Prostate gland (tissue), 2 donors: Measurements from ENCODE around the gene FBLN5. TPM values are rescaled to one million over a fixed set of nuclear protein-coding genes. Genes with fewer than 3 reads are reported as not detected.

Experiments used
- DNase-seq: peaks from one replicate; pipeline ENCODE4 v3.0.0-alpha.2; 2019; ENCODE audit warnings: low spot score
- H3K27ac ChIP-seq, 2 donors: fragments of 200-600 bp; sonication (generic); 2 replicates each; pipeline ENCODE4 v1.5.1; 2017 to 2019
- H3K27me3 ChIP-seq: fragments of 200-600 bp; sonication (generic); replicated peaks from 2 replicates; pipeline ENCODE4 v1.5.1; 2019; ENCODE audit not compliant: insufficient read depth
- H3K36me3 ChIP-seq, 2 donors: fragments of 200-600 bp; sonication (generic); 1 replicate in 1 of 2; 2 replicates in 1 of 2; pipeline versions ENCODE4 v1.5.1 to v1.8.1; 2017 to 2019
- H3K4me1 ChIP-seq: fragments of 200-600 bp; sonication (generic); replicated peaks from 2 replicates; pipeline ENCODE4 v1.5.1; 2019
- H3K4me3 ChIP-seq, 2 donors: fragments of 200-600 bp; sonication (generic); 2 replicates each; pipeline ENCODE4 v1.5.1; 2017 to 2019
- H3K9me3 ChIP-seq: fragments of 200-600 bp; sonication (generic); 2 replicates; pipeline ENCODE4 v1.5.1; 2017
- POLR2A ChIP-seq: fragments of 450-650 bp; IDR thresholded peaks from one replicate; pipeline ENCODE4 v1.6.1; 2016; ENCODE audit warnings: antibody characterized with exemption, mild to moderate bottlenecking
- POLR2AphosphoS5 ChIP-seq: sonication (generic); formaldehyde crosslinking; IDR thresholded peaks from one replicate; pipeline ENCODE4 v1.6.1; 2017; ENCODE audit warnings: antibody characterized with exemption
- WGBS: methylation state at CpG from one replicate; pipeline ENCODE4 v1.1.5; 2018; 5-methylcytosine and 5-hydroxymethylcytosine counted together
- intact Hi-C: fragments of 100-400 bp; cut with DNase I; formaldehyde crosslinking; loops from one replicate; pipeline ENCODE4 v1.14.2; 2022
- total RNA-seq, 2 donors: library from RNA; depleted of rRNA; stranded (reverse); fragments of >200 nt; gene quantifications; one replicate each; pipeline ENCODE4 v1.1.0, GENCODE V29; 2016
- TF ChIP-seq, protein P1 (sequence below), 4 experiments: fragments of 200-600 bp in 2 of 4; fragments of 450-650 bp in 2 of 4; sonication (generic) in 2 of 4; IDR thresholded peaks; 1 replicate in 3 of 4; 2 replicates in 1 of 4; pipeline ENCODE4 v1.5.1; 2016 to 2019; ENCODE audit warnings: antibody characterized with exemption in 4 of 4, mild to moderate bottlenecking in 2 of 4, moderate library complexity in 2 of 4

The FBLN5 gene
- total RNA-seq, 2 donors from 2014 or later: 12.5 to 125 TPM

DNA sequence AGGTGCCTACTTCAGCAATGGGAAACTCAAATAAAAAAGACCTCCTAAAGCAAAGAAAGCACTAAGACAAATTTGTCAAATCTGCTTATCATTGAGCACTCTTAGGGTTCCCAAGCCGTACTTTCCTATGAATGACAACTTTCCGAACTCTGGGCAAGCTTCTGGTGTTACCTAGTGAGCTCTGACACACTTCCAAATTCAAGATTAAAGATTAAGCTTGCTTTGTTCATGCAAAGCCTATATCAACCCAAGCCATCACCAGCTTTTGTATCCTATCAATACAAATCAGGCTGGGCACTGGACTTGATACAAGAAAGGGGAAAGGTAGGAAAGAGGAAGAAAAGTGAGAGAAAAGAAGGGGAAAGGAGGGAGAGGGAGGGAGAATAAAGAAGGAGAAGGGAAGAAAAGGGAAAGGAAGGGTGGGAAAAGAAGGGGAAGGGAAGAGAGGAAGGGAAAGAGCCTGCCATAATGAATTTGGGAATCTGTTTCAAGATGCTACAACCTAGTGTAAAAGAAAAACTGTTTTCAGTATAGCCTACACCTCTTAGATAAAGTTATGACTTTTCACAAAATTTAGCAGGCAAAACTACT, 23.8 kb upstream of the FBLN5 start:
- WGBS: 92% methylated on average over 2 of the region's 2 CpGs
- peaks cover 0 to 2% of the 10 kb centered on the region in 2 donors for H3K36me3 ChIP-seq

DNA sequence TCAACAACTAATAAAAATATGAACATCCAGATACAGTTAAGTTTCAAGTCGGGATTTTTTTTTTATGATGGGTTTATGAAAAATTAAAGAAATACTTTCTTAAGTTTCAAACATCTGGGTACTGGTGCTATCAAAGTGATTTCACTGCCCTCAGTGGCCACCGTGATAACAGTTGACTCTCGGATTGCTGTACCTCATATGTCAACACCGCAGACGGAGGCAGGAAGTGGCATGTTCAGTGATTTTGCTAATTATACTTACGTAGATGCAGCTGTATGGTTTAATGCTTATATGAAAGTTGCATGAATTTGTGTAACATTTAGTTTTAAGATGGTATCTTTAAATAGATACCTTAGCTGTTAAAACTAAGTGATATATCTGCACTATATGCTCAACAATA, 20.8 kb upstream of the FBLN5 start:
- Histone ChIP-seq H3K27ac (no peak overlapping the region), H3K4me1 (no peaks in the 10 kb centered on the region), H3K4me3 (no peak overlapping the region), H3K9me3 (no peaks in the 10 kb centered on the region), H3K27me3 (no peaks in the 10 kb centered on the region), H3K36me3 (peaks cover 0 to 2% of the 10 kb centered on the region in 2 donors)
- WGBS: 80% methylated on average over 6 of the region's 6 CpGs
- intact Hi-C loops: no loop called here
- TF ChIP-seq POLR2AphosphoS5 (no peak), POLR2A (no peak)
- TF ChIP-seq, protein P1, sequence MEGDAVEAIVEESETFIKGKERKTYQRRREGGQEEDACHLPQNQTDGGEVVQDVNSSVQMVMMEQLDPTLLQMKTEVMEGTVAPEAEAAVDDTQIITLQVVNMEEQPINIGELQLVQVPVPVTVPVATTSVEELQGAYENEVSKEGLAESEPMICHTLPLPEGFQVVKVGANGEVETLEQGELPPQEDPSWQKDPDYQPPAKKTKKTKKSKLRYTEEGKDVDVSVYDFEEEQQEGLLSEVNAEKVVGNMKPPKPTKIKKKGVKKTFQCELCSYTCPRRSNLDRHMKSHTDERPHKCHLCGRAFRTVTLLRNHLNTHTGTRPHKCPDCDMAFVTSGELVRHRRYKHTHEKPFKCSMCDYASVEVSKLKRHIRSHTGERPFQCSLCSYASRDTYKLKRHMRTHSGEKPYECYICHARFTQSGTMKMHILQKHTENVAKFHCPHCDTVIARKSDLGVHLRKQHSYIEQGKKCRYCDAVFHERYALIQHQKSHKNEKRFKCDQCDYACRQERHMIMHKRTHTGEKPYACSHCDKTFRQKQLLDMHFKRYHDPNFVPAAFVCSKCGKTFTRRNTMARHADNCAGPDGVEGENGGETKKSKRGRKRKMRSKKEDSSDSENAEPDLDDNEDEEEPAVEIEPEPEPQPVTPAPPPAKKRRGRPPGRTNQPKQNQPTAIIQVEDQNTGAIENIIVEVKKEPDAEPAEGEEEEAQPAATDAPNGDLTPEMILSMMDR (IDR thresholded peaks at IDR 0.05): no peak
- DNase-seq: no peak

More for the DNA sequence above, 23.8 kb upstream of the FBLN5 start:
- intact Hi-C loops: no loop called here
- no peaks in the 10 kb centered on the region for H3K27me3 ChIP-seq
- H3K4me3 ChIP-seq: no peak overlapping the region
- H3K27ac ChIP-seq: no peak overlapping the region
- H3K9me3 ChIP-seq: no peaks in the 10 kb centered on the region
- no peak for TF ChIP-seq POLR2AphosphoS5
- TF ChIP-seq, protein P1 (IDR thresholded peaks at IDR 0.05): no peak
- no peak for TF ChIP-seq POLR2A
- no peaks in the 10 kb centered on the region for H3K4me1 ChIP-seq
- no peak for DNase-seq

DNA sequence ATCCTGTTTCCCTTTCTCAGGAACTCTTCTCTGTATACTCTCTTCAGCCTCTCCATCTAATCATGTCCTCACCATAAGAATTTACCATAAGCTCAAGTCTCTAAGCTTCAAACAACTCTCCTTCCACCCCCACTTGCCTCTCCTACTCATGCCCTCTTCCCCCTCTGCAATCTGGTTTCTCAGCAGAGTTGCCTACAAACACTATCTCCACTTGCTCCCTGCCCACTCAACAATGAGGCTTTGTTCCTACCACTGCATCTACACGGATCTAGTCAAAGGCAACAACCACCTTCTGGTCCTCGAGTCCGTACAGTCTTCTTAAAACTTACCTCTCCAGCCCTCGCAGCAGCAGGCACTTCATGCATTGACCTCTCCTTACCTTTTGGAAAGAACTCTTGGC, 17.2 kb upstream of the FBLN5 start:
- intact Hi-C loops: no loop called here
- TF ChIP-seq POLR2AphosphoS5 (no peak), POLR2A (no peak)
- TF ChIP-seq, protein P1 (IDR thresholded peaks at IDR 0.05): no peak
- DNase-seq: no peak
- Histone ChIP-seq H3K4me3 (no peak overlapping the region), H3K27me3 (no peaks in the 10 kb centered on the region), H3K9me3 (no peaks in the 10 kb centered on the region), H3K27ac (no peak overlapping the region), H3K4me1 (no peaks in the 10 kb centered on the region), H3K36me3 (no peaks in the 10 kb centered on the region)
- 82% methylated on average over 4 of the region's 4 CpGs for WGBS

DNA sequence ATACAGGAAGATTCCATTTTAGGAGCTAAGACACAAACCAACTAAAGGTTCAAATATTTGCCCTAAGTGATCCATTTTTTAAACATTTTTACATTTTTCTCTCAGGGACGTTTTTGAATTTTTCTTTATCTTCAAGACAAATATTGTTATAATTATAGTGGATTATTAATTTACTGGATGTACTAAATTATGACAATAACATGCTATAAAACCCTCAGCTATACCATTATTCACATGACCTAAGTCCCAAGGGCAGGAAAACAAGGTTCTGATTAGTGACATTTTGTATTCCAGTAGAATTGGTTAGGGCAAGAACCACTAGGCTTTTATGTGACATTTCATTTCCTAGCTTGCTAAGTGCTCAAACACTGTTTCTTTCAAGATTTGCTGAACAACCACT, 16.5 kb upstream of the FBLN5 start:
- H3K9me3 ChIP-seq: no peaks in the 10 kb centered on the region
- intact Hi-C loops: no loop called here
- DNase-seq: no peak
- no peaks in the 10 kb centered on the region for H3K4me1 ChIP-seq
- H3K27me3 ChIP-seq: no peaks in the 10 kb centered on the region
- H3K36me3 ChIP-seq: no peaks in the 10 kb centered on the region
- H3K4me3 ChIP-seq: no peak overlapping the region
- H3K27ac ChIP-seq: no peak overlapping the region
- TF ChIP-seq POLR2A (no peak), POLR2AphosphoS5 (no peak)
- TF ChIP-seq, protein P1 (IDR thresholded peaks at IDR 0.05): no peak
- WGBS: 45% methylated on average over 1 of the region's 1 CpG

DNA sequence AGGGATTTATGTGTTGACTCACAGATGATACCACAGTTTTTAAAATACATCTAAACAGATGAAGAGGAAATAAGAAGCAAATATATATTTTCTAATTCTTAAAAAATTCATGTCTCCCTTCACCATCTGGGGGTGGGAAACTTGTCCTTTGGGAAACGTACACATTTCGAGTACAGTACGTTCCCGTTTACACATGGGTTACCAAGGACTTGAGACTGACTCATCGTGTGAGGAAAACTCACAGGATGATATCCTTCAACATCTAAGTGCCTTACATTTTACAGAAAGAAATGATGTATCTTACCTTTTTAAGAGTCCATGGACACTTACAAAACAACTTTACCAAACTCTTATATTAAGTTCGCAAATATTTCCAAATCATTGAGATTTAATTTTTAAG, 16.0 kb upstream of the FBLN5 start:
- TF ChIP-seq POLR2A (no peak), POLR2AphosphoS5 (peak; percentile 15)
- TF ChIP-seq, protein P1 (IDR thresholded peaks at IDR 0.05): no peak
- H3K36me3 ChIP-seq: no peaks in the 10 kb centered on the region
- no peak overlapping the region for H3K4me3 ChIP-seq
- intact Hi-C loops: no loop called here
- 62% methylated on average over 6 of the region's 6 CpGs for WGBS
- DNase-seq: no peak
- no peaks in the 10 kb centered on the region for H3K4me1 ChIP-seq
- no peaks in the 10 kb centered on the region for H3K27me3 ChIP-seq
- no peak overlapping the region for H3K27ac ChIP-seq
- no peaks in the 10 kb centered on the region for H3K9me3 ChIP-seq
